ENCODE data around the gene DNAJC27. TPM values are rescaled to one million over a fixed set of nuclear protein-coding genes. Genes with fewer than 3 reads are reported as not detected.

Gene DNAJC27
- total RNA-seq, 4 donors from 2014 or later: 2.7 to 12.4 (median 7.8) TPM

- no peak overlapping the region for H3K4me3 ChIP-seq
- peaks cover 0 to 13% (median 4%) of the 10 kb centered on the region in 4 donors for H3K4me1 ChIP-seq
- no peaks in the 10 kb centered on the region for H3K9me3 ChIP-seq
- DNase-seq: peak in 1 of 3 donors; percentile 22
- TF ChIP-seq CTCF (IDR thresholded peaks at IDR 0.05) (peak in 1 of 6 experiments; percentile 7), POLR2A (IDR thresholded peaks at IDR 0.05) (no peak)
- H3K27me3 ChIP-seq: no peaks in the 10 kb centered on the region
- H3K27ac ChIP-seq: no peak overlapping the region
- no peaks in the 10 kb centered on the region for H3K36me3 ChIP-seq
Measured at GRCh38 chr2:24929230-24929629, 42.5 kb downstream of the DNAJC27 start.

GRCh38 chr2:24928036-24928435 is 43.7 kb downstream of the DNAJC27 start:
- no peak overlapping the region for H3K27ac ChIP-seq

GRCh38 chr2:24926602-24927252 is 45.0 kb downstream of the DNAJC27 start:
- TF ChIP-seq POLR2A (IDR thresholded peaks at IDR 0.05): no peak
- TF ChIP-seq CTCF (IDR thresholded peaks at IDR 0.05): no peak
- peak in 2 of 3 donors; percentile 57 to 61 for DNase-seq
- Histone ChIP-seq H3K4me1 (peaks cover 0 to 13% (median 4%) of the 10 kb centered on the region in 4 donors), H3K36me3 (no peaks in the 10 kb centered on the region), H3K27ac (peak overlapping the region in 2 of 4 donors; percentile 26 to 54), H3K4me3 (peak overlapping the region; percentile 3 to 33 (median 30)), H3K9me3 (no peaks in the 10 kb centered on the region), H3K27me3 (no peaks in the 10 kb centered on the region)

More at GRCh38 chr2:24928036-24928435, 43.7 kb downstream of the DNAJC27 start:
- DNase-seq: peak in 1 of 3 donors; percentile 9
- peaks cover 0 to 13% (median 4%) of the 10 kb centered on the region in 4 donors for H3K4me1 ChIP-seq
- H3K9me3 ChIP-seq: no peaks in the 10 kb centered on the region
- no peak overlapping the region for H3K4me3 ChIP-seq
- no peak for TF ChIP-seq POLR2A (IDR thresholded peaks at IDR 0.05)
- TF ChIP-seq CTCF (IDR thresholded peaks at IDR 0.05): no peak
- no peaks in the 10 kb centered on the region for H3K36me3 ChIP-seq
- H3K27me3 ChIP-seq: no peaks in the 10 kb centered on the region

GRCh38 chr2:24926220-24926601 is 45.5 kb downstream of the DNAJC27 start:
- H3K27me3 ChIP-seq: no peaks in the 10 kb centered on the region
- peak overlapping the region in 2 of 4 donors; percentile 26 to 54 for H3K27ac ChIP-seq
- no peaks in the 10 kb centered on the region for H3K9me3 ChIP-seq
- H3K4me1 ChIP-seq: peaks cover 0 to 13% (median 4%) of the 10 kb centered on the region in 4 donors
- peak overlapping the region; percentile 3 to 33 (median 30) for H3K4me3 ChIP-seq
- TF ChIP-seq CTCF (IDR thresholded peaks at IDR 0.05): no peak
- no peak for TF ChIP-seq POLR2A (IDR thresholded peaks at IDR 0.05)
- DNase-seq: no peak
- H3K36me3 ChIP-seq: no peaks in the 10 kb centered on the region

GRCh38 chr2:24925815-24926214 is 45.9 kb downstream of the DNAJC27 start:
- Histone ChIP-seq H3K4me1 (peaks cover 0 to 16% (median 4%) of the 10 kb centered on the region in 4 donors), H3K36me3 (no peaks in the 10 kb centered on the region), H3K9me3 (no peaks in the 10 kb centered on the region), H3K4me3 (no peak overlapping the region), H3K27ac (no peak overlapping the region), H3K27me3 (no peaks in the 10 kb centered on the region)
- TF ChIP-seq POLR2A (IDR thresholded peaks at IDR 0.05) (no peak), CTCF (IDR thresholded peaks at IDR 0.05) (no peak)
- DNase-seq: peak in 1 of 3 donors; percentile 8
